ENCODE results near the gene GMPPB. TPM values are rescaled to one million over a fixed set of nuclear protein-coding genes. Genes with fewer than 3 reads are reported as not detected.

Gene GMPPB
- total RNA-seq, 1 experiment from 2014 or later: 38.8 TPM

DNA sequence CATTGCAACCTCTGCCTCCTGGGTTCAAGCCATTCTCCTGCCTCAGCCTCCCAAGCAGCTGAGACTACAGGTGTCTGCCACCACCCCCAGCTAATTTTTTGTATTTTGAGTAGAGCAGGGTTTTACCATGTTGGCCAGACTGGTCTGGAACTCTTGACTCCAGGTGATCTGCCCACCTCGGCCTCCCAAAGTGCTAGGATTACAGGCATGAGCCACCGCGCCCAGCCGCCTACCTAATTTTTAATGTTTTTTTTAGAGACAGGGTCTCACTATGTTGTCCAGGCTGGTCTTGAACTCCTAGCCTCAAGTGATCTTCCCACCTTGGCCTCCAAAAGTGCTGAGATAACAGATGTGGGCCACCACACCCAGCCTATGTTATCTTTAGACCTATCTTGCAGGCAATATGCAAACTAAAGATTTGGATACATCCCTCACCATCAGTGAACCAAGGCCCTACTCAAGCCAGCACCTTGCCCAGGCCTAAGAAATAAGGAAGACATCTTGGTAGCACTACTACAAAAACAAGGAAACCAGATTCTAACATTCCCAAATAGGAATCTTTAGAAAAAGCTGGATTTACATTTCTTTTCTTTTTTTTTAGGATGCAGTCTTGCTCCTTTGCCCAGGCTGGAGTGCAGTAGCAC is 6.3 kb upstream of the GMPPB start:
- DNase-seq (ENCODE audit: low read depth): no peak

DNA sequence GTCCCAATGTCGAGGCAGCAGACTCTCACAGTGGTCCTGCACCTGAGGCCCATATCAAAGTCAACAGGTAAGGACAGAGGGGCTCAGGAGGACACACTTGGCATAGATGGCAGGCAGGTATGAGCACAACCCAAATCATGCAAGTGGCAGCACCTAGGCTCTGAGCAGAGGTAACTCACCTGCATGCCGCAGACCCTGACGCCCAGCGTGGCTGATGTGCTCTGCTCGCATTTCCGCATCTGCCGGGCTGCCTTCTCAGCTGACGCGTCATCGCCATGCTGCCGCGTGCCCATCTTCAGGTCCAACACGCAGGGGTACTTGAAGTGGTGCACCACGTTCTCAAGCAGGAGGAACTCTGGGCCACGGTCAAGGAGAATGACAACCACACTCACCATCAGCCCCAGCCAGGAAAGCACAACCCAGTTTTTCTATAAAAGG is 4.2 kb upstream of the GMPPB start:
- DNase-seq (ENCODE audit: low read depth): no peak

DNA sequence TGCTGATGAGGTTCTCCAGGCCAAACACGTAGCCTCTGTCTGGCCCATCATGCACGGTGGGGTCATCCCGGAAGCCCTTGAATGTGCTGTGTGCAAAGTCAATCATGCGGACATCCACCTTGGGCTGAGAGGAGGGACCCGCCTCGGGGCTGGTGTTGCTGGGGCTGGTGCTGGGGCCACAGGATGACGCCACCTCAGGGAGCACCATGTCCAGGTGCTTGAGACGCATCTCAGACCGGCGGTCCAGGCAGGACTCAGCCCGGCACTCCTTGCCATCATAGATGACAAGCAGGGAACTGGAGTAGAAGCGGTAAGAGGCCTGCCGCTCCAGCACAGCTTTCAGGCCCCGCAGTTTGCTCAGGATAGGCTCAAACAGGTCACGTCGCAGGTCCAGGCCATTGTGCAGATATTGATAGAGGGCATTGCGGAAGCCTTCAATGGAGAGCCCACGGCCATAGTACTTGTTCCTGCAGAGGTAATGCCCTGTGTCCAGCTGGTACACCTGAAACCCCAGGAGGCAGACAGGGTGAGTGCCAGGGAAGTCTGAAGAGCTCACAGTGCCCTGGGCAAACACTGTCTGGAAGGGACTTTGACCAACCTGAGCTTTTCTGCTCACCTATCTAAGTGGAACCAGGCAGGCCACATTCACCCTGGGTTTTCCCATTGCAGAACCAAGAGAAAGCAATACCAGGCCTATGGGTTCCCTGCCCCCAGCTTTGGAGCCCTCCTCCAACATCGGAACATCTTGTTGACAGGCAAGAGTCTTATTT is 3.6 kb upstream of the GMPPB start:
- DNase-seq (ENCODE audit: low read depth): no peak

DNA sequence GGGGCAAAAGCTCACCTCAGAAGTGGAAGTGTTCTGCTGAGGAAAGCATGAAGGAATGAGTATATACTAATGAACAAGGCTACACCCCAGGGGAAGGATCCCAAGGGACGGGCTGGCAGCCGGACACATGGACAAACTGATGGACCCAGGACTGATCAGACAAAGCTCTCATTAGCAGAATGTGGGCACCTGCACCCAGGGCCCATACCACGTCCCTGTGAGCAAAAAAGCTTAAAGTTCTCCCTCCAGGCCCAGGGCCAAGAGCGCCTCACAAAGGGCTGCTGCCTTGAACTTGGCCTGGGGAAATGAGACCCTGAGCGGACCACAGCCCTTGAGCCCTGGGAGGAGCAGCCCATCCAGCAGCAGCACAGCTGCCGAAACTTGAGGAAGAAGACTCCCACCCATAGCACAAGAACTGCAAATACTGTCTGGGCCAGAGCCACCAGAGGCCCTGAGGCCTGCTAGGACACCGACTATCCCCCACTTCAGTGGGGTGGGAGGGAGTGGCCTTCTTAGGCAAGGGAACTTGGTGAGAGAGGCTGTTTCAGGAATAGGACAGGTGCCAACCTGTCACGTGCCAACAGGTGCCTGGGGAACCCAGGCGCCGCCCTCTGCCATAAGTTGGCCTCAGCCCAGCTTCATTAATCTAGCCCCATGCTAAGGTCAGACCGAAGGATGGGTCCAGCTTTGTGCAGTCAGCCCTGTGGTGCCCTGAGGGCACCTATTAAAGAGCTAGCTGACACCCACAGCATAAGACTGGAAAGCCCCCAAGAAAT is 2.3 kb upstream of the GMPPB start:
- no peak for DNase-seq (ENCODE audit: low read depth)

DNA sequence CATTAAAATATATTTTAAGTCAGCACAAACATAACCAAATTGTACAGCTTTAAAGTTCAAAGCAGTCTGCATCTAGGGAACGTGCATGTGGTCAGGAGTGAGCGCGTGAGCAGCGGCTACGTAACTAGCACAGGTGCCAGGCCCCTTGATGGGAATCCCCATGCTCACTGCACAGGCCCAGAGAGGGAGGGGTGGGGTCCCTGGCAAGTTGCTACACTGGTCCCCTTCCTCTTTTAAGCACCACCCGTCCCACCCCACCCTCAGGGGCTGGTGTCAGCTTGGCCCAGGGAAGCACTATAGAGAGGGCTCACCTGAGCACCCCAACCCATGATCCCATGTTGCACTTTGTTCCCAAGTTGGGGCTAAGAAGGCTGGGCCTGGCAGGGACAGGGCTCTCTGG is 835 bp upstream of the GMPPB start:
- no peak for DNase-seq (ENCODE audit: low read depth)

DNA sequence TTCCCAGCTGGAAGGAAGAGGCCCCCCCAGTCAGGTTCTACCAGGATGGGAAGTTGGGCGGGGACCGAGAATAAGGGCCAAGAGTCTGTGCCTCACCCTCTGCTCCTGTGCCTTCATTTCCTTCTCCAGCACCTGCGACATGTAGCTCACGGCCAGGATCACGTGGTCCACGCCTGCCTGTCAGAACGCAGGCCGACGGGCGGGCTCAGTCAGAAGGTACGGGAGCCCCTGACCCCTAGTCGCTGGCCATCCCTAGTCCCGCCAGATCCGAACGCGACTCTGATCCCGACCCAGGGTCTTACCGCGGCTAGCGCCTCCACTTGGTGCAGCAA is 489 bp downstream of the GMPPB start:
- DNase-seq (ENCODE audit: low read depth): no peak

DNA sequence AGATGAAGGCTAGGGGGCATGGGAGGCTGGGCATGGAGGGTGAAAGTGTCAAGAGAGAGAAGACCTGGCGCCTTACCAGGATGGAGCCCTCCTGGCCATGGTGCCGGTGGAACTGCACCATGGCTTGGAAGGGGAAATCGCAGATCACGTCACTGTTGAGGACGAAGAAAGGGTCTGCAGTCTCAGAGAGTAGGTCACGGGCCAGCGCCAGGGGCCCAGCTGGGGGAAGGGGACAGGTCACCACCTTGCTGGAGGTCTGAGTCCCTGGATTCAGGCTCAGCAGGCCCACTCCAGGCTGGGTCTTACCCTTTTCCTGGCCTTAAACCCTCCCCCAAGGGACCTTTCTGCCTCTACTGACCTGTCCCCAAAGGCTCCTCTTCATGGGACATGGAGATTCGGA is 855 bp downstream of the GMPPB start:
- DNase-seq (ENCODE audit: low read depth): no peak

DNA sequence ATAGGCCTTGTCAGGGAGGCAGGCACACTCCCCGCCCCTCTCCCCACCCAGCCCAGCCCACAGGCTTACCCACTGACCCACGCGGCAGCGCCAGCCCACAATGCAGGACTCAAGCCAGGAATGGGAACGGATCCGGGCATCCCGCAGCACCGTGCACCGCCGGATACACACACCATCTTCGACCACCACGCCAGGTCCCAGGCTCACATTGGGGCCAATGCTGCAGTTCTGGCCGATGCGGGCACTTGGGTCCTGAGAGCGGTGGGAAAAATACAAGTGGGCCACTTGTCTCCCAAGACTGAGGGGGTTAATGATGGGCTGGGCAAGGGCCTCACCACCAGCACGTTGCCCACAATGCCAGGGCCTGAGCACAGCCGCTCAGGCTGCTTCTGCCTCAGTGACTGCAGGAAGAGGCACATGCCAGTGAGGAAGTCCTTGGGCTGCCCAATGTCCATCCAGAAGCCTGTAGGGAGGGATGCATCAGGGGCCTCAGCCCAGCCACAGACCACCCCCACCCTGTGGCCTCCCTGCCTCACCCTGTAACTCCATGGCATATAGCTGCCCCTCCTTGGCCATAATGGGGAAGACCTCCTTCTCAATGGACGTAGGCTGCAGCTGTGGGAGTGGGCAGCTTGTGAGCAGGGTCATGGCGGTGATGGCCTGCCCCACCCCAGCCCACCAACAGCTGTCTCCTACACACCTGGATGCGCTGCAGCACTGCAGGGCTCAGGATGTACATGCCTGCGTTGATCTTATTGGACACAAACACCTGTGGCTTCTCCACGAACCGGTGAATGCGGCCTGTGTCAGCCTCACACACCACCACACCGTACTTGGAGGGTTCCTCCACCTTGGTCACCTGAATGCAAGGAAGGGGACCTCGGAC is 1.6 kb downstream of the GMPPB start:
- DNase-seq (ENCODE audit: low read depth): no peak

DNA sequence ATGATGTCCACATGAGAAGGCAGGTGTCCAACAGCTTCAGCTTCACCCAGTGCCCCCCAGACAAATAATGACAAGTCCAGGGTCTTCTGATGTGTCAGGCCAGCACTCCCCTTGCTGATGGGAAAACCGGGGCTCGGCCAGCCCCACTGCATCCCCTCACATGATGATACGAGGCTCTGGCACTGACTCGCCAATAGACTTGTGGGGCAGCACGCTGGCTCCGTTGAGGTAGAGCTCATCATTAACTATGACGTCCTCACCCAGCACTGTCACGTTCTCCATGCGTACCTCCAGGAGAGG is 2.2 kb downstream of the GMPPB start:
- no peak for DNase-seq (ENCODE audit: low read depth)

DNA sequence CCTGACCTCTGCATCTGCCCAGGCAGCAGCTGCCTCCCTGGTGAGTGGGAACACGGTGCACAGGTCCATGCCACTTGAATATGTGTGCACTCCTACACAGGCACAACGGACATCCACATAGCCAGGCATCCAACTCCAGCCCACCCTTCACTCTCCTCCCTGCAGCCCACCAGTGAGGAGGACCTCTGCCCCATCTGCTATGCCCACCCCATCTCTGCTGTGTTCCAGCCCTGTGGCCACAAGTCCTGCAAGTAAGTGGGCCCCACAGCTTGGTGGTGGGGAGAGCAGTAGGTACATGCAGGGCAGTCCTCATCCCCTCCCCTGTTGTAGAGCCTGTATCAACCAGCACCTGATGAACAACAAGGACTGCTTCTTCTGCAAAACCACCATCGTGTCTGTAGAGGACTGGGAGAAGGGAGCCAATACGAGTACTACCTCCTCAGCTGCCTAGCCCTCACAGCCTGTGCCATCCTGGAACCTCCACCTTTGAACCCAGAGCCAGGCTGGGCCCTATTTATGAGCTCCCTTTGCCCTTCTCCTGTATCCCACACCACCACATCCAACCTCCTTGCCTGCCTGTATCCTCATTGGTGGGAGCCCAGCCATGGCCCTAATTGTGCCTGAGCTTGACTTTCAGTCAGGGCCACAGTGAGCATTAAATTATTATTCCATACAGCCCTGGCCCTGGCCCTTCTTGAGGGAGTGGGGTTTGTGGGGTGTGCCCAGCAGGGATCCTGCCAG is 2.7 kb downstream of the GMPPB start:
- no peak for DNase-seq (ENCODE audit: low read depth)

DNA sequence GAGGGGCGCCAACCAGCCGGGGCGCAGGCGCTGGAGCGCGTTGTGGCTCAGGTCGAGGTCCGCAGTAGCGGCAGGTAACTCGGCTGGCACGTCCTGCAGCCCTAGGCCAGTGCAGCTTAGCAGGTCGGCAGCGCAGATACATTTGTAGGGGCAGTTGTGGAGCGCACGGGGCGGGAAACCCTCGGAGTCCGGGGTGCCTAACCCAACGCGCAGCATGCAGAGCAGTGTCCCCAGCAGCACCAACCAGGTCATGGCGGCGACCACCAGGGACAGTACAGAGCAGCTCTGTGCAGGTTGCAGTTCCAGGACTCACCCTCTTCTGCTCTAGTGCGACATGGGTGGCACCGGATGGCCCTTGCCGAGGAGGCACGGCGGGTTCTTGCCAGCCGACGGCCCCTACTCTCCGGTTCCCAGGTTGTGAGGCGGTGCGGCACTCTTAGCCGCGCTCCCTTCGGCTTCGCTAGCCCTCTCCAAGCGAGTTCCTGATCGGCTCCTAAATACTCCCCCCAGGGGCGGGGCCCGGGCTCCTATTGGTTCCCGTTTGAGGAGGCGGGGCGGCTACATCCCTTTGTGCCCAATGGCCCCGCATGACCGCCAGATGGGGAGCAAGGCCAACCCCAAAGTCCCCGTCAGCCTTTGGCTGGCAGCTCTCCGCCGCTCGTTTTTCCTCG is 4.4 kb downstream of the GMPPB start, which contains the start of gene AMIGO3:
AMIGO3 (minus strand) TSS at position 471 of the 671 bp plus-strand sequence; CDS start at position 252, 219 bp downstream.
- DNase-seq (ENCODE audit: low read depth): peak; percentile 88

DNA sequence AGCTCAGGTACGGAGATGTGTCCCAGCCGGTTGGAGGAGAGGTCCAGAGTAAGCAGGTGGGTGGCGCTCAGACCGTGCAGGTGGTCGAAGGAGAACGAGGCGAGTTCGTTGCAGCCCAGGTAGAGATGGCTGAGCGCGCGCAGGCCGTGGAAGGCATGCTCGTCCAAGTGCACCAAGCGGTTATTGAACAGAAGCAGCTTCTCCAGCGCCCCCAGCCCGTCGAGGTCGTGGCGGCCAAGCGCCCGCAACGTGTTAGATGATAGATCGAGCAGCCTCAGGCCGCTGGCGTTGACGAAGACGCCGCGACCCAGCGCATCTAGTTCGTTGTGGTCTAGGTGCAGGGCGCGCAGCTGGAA is 4.9 kb downstream of the GMPPB start:
- no peak for DNase-seq (ENCODE audit: low read depth)

DNA sequence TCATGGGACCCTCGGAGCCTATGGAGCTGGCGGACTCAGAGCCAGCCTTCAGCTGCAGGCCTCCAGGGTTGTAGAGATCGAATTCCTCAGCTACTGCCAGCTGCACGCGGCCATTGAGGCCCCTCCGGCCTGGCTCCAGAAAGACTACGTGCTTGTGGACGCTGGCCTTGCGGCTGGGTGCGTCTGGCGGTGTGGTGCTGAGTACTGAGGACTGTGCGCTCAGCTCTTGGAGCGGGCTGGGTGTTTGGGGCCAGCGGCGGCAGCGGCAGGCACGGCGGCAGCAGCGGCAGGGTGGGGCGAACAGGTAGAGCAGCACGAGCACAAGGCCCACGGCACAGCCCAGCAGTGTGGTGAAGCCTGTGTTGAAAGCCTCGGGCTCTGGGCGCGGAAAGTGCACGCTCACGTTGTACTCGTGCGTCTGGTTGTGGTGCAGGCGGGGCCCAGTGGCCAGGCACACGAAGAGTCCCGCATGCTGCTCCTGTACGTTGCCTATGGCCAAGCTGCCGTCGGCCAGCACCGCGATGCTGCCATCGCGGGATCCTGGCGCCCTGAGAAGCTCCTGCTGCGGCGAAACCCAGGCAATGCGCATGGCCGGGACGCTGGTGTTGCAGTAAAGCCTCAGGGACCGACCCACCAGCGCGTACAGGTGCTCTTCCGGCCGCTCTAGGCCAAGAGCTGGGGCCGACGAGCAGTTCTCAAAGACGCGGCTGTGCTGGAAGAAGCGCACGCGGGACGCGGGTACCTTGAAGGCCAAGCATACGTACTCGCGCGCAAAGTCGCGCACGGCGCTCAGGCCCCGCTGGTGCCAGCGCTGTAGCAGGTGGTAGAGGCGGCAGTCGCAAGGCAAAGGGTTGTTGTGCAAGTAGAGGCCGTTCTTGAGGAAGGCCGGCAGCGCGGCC is 5.5 kb downstream of the GMPPB start:
- no peak for DNase-seq (ENCODE audit: low read depth)

DNA sequence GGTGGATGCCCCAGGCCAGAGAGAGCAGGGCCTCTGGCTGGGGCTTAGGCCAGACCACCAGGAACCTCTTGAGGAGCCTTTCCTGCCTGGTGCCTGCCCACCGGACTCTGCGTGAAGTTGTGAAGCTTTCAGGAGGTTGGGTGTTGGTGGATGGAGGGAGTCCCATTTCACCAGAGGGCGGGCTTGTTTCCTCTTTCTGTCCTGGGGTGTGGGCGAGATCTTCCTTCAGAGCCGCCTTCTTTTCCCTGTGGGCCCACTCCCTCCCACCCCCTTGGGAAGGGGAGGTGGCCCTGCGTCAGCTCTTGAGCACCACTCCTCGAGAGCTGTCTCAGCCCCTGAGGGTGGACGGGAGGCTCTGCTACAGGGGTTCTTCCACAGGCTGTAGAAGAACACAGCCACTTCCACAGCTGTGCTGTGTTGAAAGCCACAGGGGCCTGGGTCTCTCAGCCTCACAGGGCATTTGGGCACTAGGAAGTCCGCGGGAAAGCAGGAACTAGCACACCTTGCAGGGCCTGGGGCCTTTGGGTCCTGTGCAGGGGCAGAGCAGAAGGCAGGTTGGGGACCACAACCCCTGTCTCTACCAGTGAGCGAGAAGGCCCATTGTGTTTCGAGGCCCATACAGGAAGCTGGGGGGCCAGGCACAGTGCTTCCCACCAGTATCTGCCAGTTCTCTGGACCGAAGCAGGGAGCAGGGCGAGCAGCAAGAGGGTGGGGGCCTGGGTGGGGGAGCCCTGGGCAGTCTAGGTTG is 6.4 kb downstream of the GMPPB start:
- DNase-seq (ENCODE audit: low read depth): no peak

DNA sequence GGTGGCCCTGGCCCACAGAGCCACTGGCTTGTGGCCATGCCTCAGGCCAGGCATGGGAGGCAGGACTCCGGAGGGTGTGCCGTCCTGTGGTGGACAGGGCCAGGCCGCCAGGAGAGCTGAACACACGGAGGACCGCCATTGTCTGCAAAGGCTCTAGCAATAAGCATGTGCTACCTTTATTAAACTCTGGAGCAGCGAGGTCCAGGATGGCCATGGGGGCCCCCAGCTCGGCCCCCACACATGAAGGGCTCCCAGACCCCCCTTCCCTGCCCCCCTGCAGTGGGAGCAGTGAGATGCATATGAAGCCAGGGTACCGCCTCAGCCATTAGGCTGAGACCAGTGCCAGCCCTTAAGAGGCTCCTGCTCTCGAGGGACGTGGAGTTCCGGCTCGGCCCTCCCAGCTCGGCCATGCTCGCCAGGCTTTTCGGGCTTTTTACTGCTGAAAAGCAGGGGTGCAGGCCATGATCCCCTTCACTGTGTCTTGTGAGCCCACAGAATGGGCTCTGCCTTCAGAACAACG is 7.0 kb downstream of the GMPPB start:
- DNase-seq (ENCODE audit: low read depth): no peak

DNA sequence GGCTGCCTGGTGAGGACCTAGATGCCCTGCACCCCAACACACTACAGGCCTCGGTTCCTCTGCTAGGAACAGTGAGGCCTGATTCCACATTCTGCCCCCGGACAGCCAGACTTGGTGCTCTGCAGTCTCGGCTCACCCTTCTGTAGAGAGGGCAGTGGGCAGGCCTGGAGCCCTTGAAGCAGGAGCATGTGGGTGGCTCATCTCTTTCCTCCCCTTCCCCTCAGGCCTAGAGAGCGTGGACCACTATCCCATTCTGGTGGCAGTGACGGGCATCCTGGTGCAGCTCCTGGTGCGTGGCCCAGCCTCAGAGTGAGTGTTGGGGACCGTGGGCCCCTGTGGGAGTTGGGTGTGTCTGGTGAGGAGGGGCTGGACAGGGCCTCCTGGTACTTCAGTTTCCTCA is 7.6 kb downstream of the GMPPB start:
- no peak for DNase-seq (ENCODE audit: low read depth)

DNA sequence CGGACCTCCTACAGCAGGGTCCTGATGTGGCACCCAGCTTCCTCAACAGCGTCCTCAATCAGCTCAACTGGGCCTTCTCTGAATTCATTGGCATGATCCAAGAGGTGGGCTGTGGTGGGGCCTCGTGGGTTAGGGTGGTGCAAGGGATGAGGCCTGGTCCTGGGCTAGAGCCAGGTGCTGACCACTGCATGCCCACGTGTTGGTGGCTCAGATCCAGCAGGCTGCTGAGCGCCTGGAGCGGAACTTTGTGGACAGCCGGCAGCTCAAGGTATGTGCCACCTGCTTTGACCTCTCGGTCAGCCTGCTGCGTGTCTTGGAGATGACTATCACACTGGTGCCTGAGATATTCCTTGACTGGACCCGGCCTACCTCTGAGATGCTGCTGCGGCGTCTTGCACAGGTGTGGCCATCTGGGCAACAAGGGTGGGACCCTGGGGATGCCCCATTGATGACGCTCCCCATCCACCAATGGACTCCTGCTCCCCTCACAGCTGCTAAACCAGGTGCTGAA is 8.1 kb downstream of the GMPPB start:
- DNase-seq (ENCODE audit: low read depth): no peak
